Measurements from ENCODE around the gene NECAP2. TPM values are rescaled to one million over a fixed set of nuclear protein-coding genes. Genes with fewer than 3 reads are reported as not detected.

Gene NECAP2
- total RNA-seq (10 to 100 TPM; 25.5 to 78.1 (median 43.1) TPM), polyA plus RNA-seq (10 to 100 TPM; 26.0 to 45.1 (median 36.6) TPM)
- long read RNA-seq, donor 1, transcript NECAP2-211 (2 exons, 550 nt), result minor isoform, 5 of 15 reads
- long read RNA-seq, donor 1, transcript NECAP2-201 (8 exons, 2,070 nt), result major isoform, 8 of 15 reads
- long read RNA-seq, donor 1, partial matches to known transcripts, result 0 of 15 reads
- long read RNA-seq, donor 1, other reads (novel, unspliced or antisense), result 0 of 15 reads
- long read RNA-seq, donor 2, transcript NECAP2-201 (8 exons, 2,070 nt), result major isoform, 8 of 25 reads
- long read RNA-seq, donor 2, partial matches to known transcripts, result 5 of 25 reads
- long read RNA-seq, donor 2, other reads (novel, unspliced or antisense), result 6 of 25 reads
- long read RNA-seq, donor 3, partial matches to known transcripts, result 0 of 5 reads
- long read RNA-seq, donor 3, other reads (novel, unspliced or antisense), result 0 of 5 reads
- long read RNA-seq, donor 4, result 0 reads
- long read RNA-seq, donor 5, transcript NECAP2-201 (8 exons, 2,070 nt), result major isoform, 5 of 6 reads
- long read RNA-seq, donor 5, partial matches to known transcripts, result 0 of 6 reads
- long read RNA-seq, donor 5, other reads (novel, unspliced or antisense), result 0 of 6 reads
- long read RNA-seq, donor 6, result 0 reads
- long read RNA-seq, donor 7, transcript NECAP2-201 (8 exons, 2,070 nt), result major isoform, 10 of 25 reads
- long read RNA-seq, donor 7, partial matches to known transcripts, result 13 of 25 reads
- long read RNA-seq, donor 7, other reads (novel, unspliced or antisense), result 0 of 25 reads
- long read RNA-seq, donor 8, partial matches to known transcripts, result 7 of 15 reads
- long read RNA-seq, donor 8, other reads (novel, unspliced or antisense), result 0 of 15 reads
- long read RNA-seq, donor 9, transcript NECAP2-201 (8 exons, 2,070 nt), result major isoform, 7 of 23 reads
- long read RNA-seq, donor 9, partial matches to known transcripts, result 13 of 23 reads
- long read RNA-seq, donor 9, other reads (novel, unspliced or antisense), result 0 of 23 reads
- long read RNA-seq, donor 10, partial matches to known transcripts, result 0 of 1 reads
- long read RNA-seq, donor 10, other reads (novel, unspliced or antisense), result 0 of 1 reads

GRCh38 chr1:16440470-16441281 lies at the start of gene NECAP2:
Gene NECAP2, plus strand, starts transcription at chr1:16440724. Its CDS starts 38 bp downstream, at chr1:16440762.
- Histone ChIP-seq H3K4me3 (peak within 1 kb of the TSS; percentile 78 to 99 (median 96)), H3K27me3 (no peaks in the 10 kb centered on the region), H3K9me3 (no peaks in the 10 kb centered on the region), H3K4me1 (peaks cover 17 to 39% (median 33%) of the 10 kb centered on the region in 4 donors), H3K27ac (peak within 1 kb of the TSS; percentile 68 to 87 (median 85)), H3K36me3 (peaks cover 18 to 31% (median 25%) of the 10 kb centered on the region in 4 donors)
- 0% methylated on average over 52 to 68 of the region's 68 CpGs for WGBS, 5 donors
- DNase-seq, result peak; percentile 93 to 98
- intact Hi-C loops (cut with DNase I; ENCODE audit: low total_unique reads), result no loop called here
- no peak for TF ChIP-seq EP300 (IDR thresholded peaks at IDR 0.05)
- peak in 5 of 7 experiments; percentile 70 to 87 (median 86) for TF ChIP-seq CTCF (IDR thresholded peaks at IDR 0.05)
- no peak for TF ChIP-seq POLR2A (IDR thresholded peaks at IDR 0.05)
- peak; percentile 74 to 94 (median 88) for TF ChIP-seq POLR2AphosphoS5 (IDR thresholded peaks at IDR 0.05)

GRCh38 chr1:16391411-16391810 lies 49.1 kb upstream of the NECAP2 start:
- no peaks in the 10 kb centered on the region for H3K9me3 ChIP-seq
- H3K27me3 ChIP-seq, result no peaks in the 10 kb centered on the region
- WGBS, 5 donors, result 50 to 63% (median 55%) methylated on average over 3 of the region's 3 CpGs
- intact Hi-C loops (cut with DNase I; ENCODE audit: low total_unique reads), result no loop called here
- no peak for DNase-seq
- no peak overlapping the region for H3K27ac ChIP-seq
- TF ChIP-seq POLR2AphosphoS5 (IDR thresholded peaks at IDR 0.05) (no peak), CTCF (IDR thresholded peaks at IDR 0.05) (no peak), EP300 (IDR thresholded peaks at IDR 0.05) (no peak)
- H3K4me3 ChIP-seq, result no peak overlapping the region
- peaks cover 27 to 37% (median 35%) of the 10 kb centered on the region in 4 donors for H3K36me3 ChIP-seq
- peaks cover 51 to 79% (median 63%) of the 10 kb centered on the region in 4 donors for H3K4me1 ChIP-seq

- no peaks in the 10 kb centered on the region for H3K27me3 ChIP-seq
- H3K4me3 ChIP-seq, result no peak overlapping the region
- TF ChIP-seq CTCF (IDR thresholded peaks at IDR 0.05) (no peak), EP300 (IDR thresholded peaks at IDR 0.05) (no peak), POLR2AphosphoS5 (IDR thresholded peaks at IDR 0.05) (no peak), POLR2A (IDR thresholded peaks at IDR 0.05) (no peak)
- no peaks in the 10 kb centered on the region for H3K9me3 ChIP-seq
- no peak for DNase-seq
- WGBS, 5 donors, result 73 to 82% (median 80%) methylated on average over 11 to 21 of the region's 21 CpGs
- peaks cover 41 to 52% (median 50%) of the 10 kb centered on the region in 4 donors for H3K36me3 ChIP-seq
- peaks cover 37 to 73% (median 53%) of the 10 kb centered on the region in 4 donors for H3K4me1 ChIP-seq
- H3K27ac ChIP-seq, result peak overlapping the region in 2 of 5 donors; percentile 15 to 21
- intact Hi-C loops (cut with DNase I; ENCODE audit: low total_unique reads), result no loop called here
These were observed 47.6 kb upstream of the NECAP2 start for GRCh38 chr1:16392740-16393569.

Measured in stomach (tissue), 19 donors.